HepG2 (cell line): ENCODE data around the gene KIAA0232. TPM values are rescaled to one million over a fixed set of nuclear protein-coding genes. Genes with fewer than 3 reads are reported as not detected.

Experiments
- AKNA ChIP-seq: sonication (generic); formaldehyde crosslinking; IDR thresholded peaks from 2 replicates; pipeline ENCODE4 v1.4.0; 2020; ENCODE audit warnings: missing genetic modification reagents, borderline replicate concordance
- ARNT2 ChIP-seq: sonication (generic); formaldehyde crosslinking; IDR thresholded peaks from 2 replicates; pipeline ENCODE4 v1.8.0; 2022; ENCODE audit warnings: mild to moderate bottlenecking, low read depth, missing genetic modification reagents, moderate library complexity
- ATF5 ChIP-seq: sonication (generic); formaldehyde crosslinking; IDR thresholded peaks from 2 replicates; pipeline ENCODE4 v1.4.0; 2020; ENCODE audit warnings: mild to moderate bottlenecking, low read depth, missing genetic modification reagents
- ATRX ChIP-seq: sonication (generic); formaldehyde crosslinking; IDR thresholded peaks from 2 replicates; pipeline ENCODE4 v1.4.0; 2020; ENCODE audit warnings: missing genetic modification reagents, borderline replicate concordance
- ELF4 ChIP-seq: sonication (generic); formaldehyde crosslinking; IDR thresholded peaks from 2 replicates; pipeline ENCODE4 v1.5.0; 2020; ENCODE audit warnings: missing genetic modification reagents, mild to moderate bottlenecking, moderate library complexity, borderline replicate concordance
- FOXA1 ChIP-seq, 2 experiments: fragments of 450-650 bp in 1 of 2; sonication (generic) in 1 of 2; formaldehyde crosslinking in 1 of 2; IDR thresholded peaks; 2 replicates each; pipeline versions ENCODE4 v1.4.0 to v1.6.1; 2016 to 2020; ENCODE audit warnings: missing genetic modification reagents in 1 of 2
- FOXA3 ChIP-seq: IDR thresholded peaks from 2 replicates; pipeline ENCODE4 v1.6.1; 2016; ENCODE audit warnings: missing genetic modification reagents, missing compliant biosample characterization
- NFKB2 ChIP-seq: sonication (generic); formaldehyde crosslinking; IDR thresholded peaks from 2 replicates; pipeline ENCODE4 v1.4.0; 2020; ENCODE audit warnings: missing genetic modification reagents, borderline replicate concordance
- NR2F6 ChIP-seq, 2 experiments: IDR thresholded peaks; 2 replicates each; pipeline ENCODE4 v1.6.1; 2016; ENCODE audit warnings: antibody characterized with exemption in 1 of 2, mild to moderate bottlenecking in 1 of 2
- RXRB ChIP-seq: IDR thresholded peaks from 2 replicates; pipeline ENCODE4 v1.6.1; 2016; ENCODE audit warnings: borderline replicate concordance, missing genetic modification reagents, missing compliant biosample characterization
- SIN3B ChIP-seq: fragments of 150-350 bp; IDR thresholded peaks from 2 replicates; pipeline ENCODE4 v1.6.1; 2014; ENCODE audit warnings: low read length
- TERF1 ChIP-seq: sonication (generic); formaldehyde crosslinking; IDR thresholded peaks from 2 replicates; pipeline ENCODE4 v1.8.0; 2022; ENCODE audit warnings: mild to moderate bottlenecking, missing genetic modification reagents, moderate library complexity
- UBTF ChIP-seq: sonication (generic); formaldehyde crosslinking; IDR thresholded peaks from 2 replicates; pipeline ENCODE4 v1.4.0; 2020; ENCODE audit warnings: mild to moderate bottlenecking, missing genetic modification reagents
- ZC3H4 ChIP-seq: sonication (generic); formaldehyde crosslinking; IDR thresholded peaks from 2 replicates; pipeline ENCODE4 v1.4.0; 2020; ENCODE audit warnings: missing genetic modification reagents, borderline replicate concordance
- ZNF30 ChIP-seq: sonication (generic); formaldehyde crosslinking; IDR thresholded peaks from 2 replicates; pipeline ENCODE4 v1.5.0; 2020; ENCODE audit warnings: mild to moderate bottlenecking, missing genetic modification reagents
- polyA plus RNA-seq, 8 experiments: library from polyadenylated mRNA; depleted of rRNA in 3 of 8; stranded (reverse) in 7 of 8; unstranded in 1 of 8; fragments of >200 nt; fragmentation: Illumina TruSeq in 4 of 8; extraction: Trizol in 4 of 8; gene quantifications; 2 replicates each; pipeline versions ENCODE4 v1.2.1 to v1.2.3, GENCODE V29; 2011 to 2016; ENCODE audit warnings: low read depth in 4 of 8, missing spikeins in 1 of 8, mixed read lengths in 1 of 8; ENCODE audit not compliant: insufficient read depth in 1 of 8
- total RNA-seq, 5 experiments: library from RNA; depleted of rRNA; stranded (reverse); fragments of >200 nt; fragmentation: Illumina TruSeq; extraction: Trizol; gene quantifications; 2 replicates each; pipeline ENCODE4 v1.2.3, GENCODE V29; 2016; ENCODE audit warnings: low read depth in 1 of 5

The KIAA0232 gene
- total and polyA plus RNA-seq, 2 of the 13 experiments (the other 11 are each of a cell fraction or from before 2014, with no cell fraction given) = 7.8 to 17.1 TPM

GRCh38 chr4:6733358-6734164, 49.0 kb upstream of the KIAA0232 start (continued):
- TF ChIP-seq ATF5 (CRISPR knock-in tag) (no peak), ATRX (CRISPR knock-in tag) (no peak), TERF1 (CRISPR knock-in tag) (no peak; the same call in 1 of the 2 replicates), UBTF (no peak), ARNT2 (CRISPR knock-in tag) (peak; percentile 84; the same call in 1 of the 2 replicates), RXRB (CRISPR knock-in tag) (peak; percentile 92), ELF4 (CRISPR knock-in tag) (no peak), ZNF30 (CRISPR knock-in tag) (no peak), NFKB2 (CRISPR knock-in tag) (no peak), NR2F6 (IDR thresholded peaks at IDR 0.05) (peak; percentile 91), NR2F6 (CRISPR knock-in tag; IDR thresholded peaks at IDR 0.05) (peak; percentile 92), FOXA3 (CRISPR knock-in tag) (peak; percentile 89), SIN3B (no peak), AKNA (no peak), ZC3H4 (CRISPR knock-in tag) (peak; percentile 91; the same call in 1 of the 2 replicates), FOXA1 (IDR thresholded peaks at IDR 0.05) (no peak), FOXA1 (CRISPR knock-in tag; IDR thresholded peaks at IDR 0.05) (peak; percentile 87)
